H9 (cell line): ENCODE results near the gene HDX. TPM values are rescaled to one million over a fixed set of nuclear protein-coding genes. Genes with fewer than 3 reads are reported as not detected.
A peak's percentile ranks its signal among the peaks of the same experiment; 100 is the strongest.

Experiments
- DNase-seq: peaks from one replicate; pipeline ENCODE4 v3.0.0-alpha.2; 2017
- H2AFZ ChIP-seq: one replicate; pipeline ENCODE4 v1.6.1; 2013; ENCODE audit warnings: mild to moderate bottlenecking, low read length, control low read depth, moderate library complexity
- H2AK5ac ChIP-seq: 2 replicates; pipeline ENCODE4 v1.6.1; 2013; ENCODE audit warnings: low read length, control low read depth, mixed read lengths; ENCODE audit not compliant: insufficient read length
- H2BK120ac ChIP-seq: one replicate; pipeline ENCODE4 v1.6.1; 2013; ENCODE audit warnings: low read depth, mild to moderate bottlenecking, low read length, control low read depth, inconsistent platforms; ENCODE audit not compliant: poor library complexity, severe bottlenecking
- H2BK12ac ChIP-seq: 2 replicates; pipeline ENCODE4 v1.6.1; 2013; ENCODE audit warnings: low read length, control low read depth, mixed read lengths, low read depth; ENCODE audit not compliant: insufficient read length
- H2BK15ac ChIP-seq: 2 replicates; pipeline ENCODE4 v1.6.1; 2013; ENCODE audit warnings: low read depth, low read length, control low read depth
- H2BK20ac ChIP-seq: one replicate; pipeline ENCODE4 v1.6.1; 2013; ENCODE audit warnings: low read depth, mild to moderate bottlenecking, low read length, control low read depth, inconsistent platforms; ENCODE audit not compliant: poor library complexity, severe bottlenecking
- H2BK5ac ChIP-seq: 2 replicates; pipeline ENCODE4 v1.6.1; 2013; ENCODE audit warnings: low read length, control low read depth, mixed read lengths; ENCODE audit not compliant: insufficient read length
- H3K14ac ChIP-seq: 2 replicates; pipeline ENCODE4 v1.6.1; 2013; ENCODE audit warnings: low read length, control low read depth; ENCODE audit not compliant: insufficient read depth
- H3K18ac ChIP-seq: 2 replicates; pipeline ENCODE4 v1.6.1; 2013; ENCODE audit warnings: low read depth, mild to moderate bottlenecking, mixed read lengths, low read length, control low read depth; ENCODE audit not compliant: insufficient read length
- H3K23ac ChIP-seq: 2 replicates; pipeline ENCODE4 v1.6.1; 2013; ENCODE audit warnings: low read length, control low read depth, mixed read lengths, low read depth; ENCODE audit not compliant: insufficient read length
- H3K23me2 ChIP-seq: 2 replicates; pipeline ENCODE4 v1.6.1; 2013; ENCODE audit warnings: low read depth, mild to moderate bottlenecking, mixed read lengths, low read length, control low read depth; ENCODE audit not compliant: insufficient read length, poor library complexity, severe bottlenecking
- H3K27ac ChIP-seq: 2 replicates; pipeline ENCODE4 v1.5.1; 2013; ENCODE audit warnings: low read length, control low read depth, mixed read lengths, low read depth; ENCODE audit not compliant: insufficient read length
- H3K27me3 ChIP-seq: 2 replicates; pipeline ENCODE4 v1.6.1; 2013; ENCODE audit warnings: low read length, control low read depth, inconsistent platforms; ENCODE audit not compliant: insufficient read depth
- H3K4ac ChIP-seq: 2 replicates; pipeline ENCODE4 v1.6.1; 2013; ENCODE audit warnings: low read depth, mild to moderate bottlenecking, control low read depth, inconsistent platforms, low read length, moderate library complexity
- H3K4me1 ChIP-seq: 2 replicates; pipeline ENCODE4 v1.6.1; 2013; ENCODE audit warnings: low read length, control low read depth, inconsistent platforms; ENCODE audit not compliant: insufficient read depth
- H3K4me2 ChIP-seq: 2 replicates; pipeline ENCODE4 v1.6.1; 2013; ENCODE audit warnings: low read length, control low read depth, mixed read lengths; ENCODE audit not compliant: insufficient read length, insufficient read depth
- H3K56ac ChIP-seq: 2 replicates; pipeline ENCODE4 v1.6.1; 2013; ENCODE audit warnings: low read depth, mild to moderate bottlenecking, mixed read lengths, low read length, control low read depth; ENCODE audit not compliant: insufficient read length
- H3K79me1 ChIP-seq: 2 replicates; pipeline ENCODE4 v1.6.1; 2013; ENCODE audit warnings: low read depth, mild to moderate bottlenecking, moderate library complexity, low read length, control low read depth, inconsistent platforms; ENCODE audit not compliant: insufficient read depth, poor library complexity, severe bottlenecking
- H3K79me2 ChIP-seq: 2 replicates; pipeline ENCODE4 v1.6.1; 2013; ENCODE audit warnings: low read length, control low read depth, inconsistent platforms; ENCODE audit not compliant: insufficient read depth
- H3K9ac ChIP-seq: 2 replicates; pipeline ENCODE4 v1.6.1; 2013; ENCODE audit warnings: low read length, control low read depth, mixed read lengths; ENCODE audit not compliant: insufficient read length; ENCODE audit errors: extremely low read depth
- H3K9me3 ChIP-seq: one replicate; pipeline ENCODE4 v1.6.1; 2013; ENCODE audit warnings: low read depth, low read length, inconsistent platforms; ENCODE audit not compliant: control insufficient read depth
- H3T11ph ChIP-seq: one replicate; pipeline ENCODE4 v1.6.1; 2013; ENCODE audit warnings: mild to moderate bottlenecking, low read length, control low read depth, inconsistent platforms
- H4K20me1 ChIP-seq: one replicate; pipeline ENCODE4 v1.6.1; 2013; ENCODE audit not compliant: control insufficient read depth, insufficient read length, insufficient read depth
- H4K5ac ChIP-seq: 2 replicates; pipeline ENCODE4 v1.6.1; 2013; ENCODE audit warnings: low read depth, mild to moderate bottlenecking, mixed read lengths, low read length, control low read depth; ENCODE audit not compliant: insufficient read length
- H4K8ac ChIP-seq: replicated peaks from 2 replicates; pipeline ENCODE4 v1.6.1; 2013; ENCODE audit warnings: low read length, control low read depth, mixed read lengths, low read depth; ENCODE audit not compliant: insufficient read length
- H4K91ac ChIP-seq: 2 replicates; pipeline ENCODE4 v1.6.1; 2013; ENCODE audit warnings: low read depth, mild to moderate bottlenecking, moderate library complexity, mixed read lengths, low read length, control low read depth; ENCODE audit not compliant: insufficient read length
- H3K27ac Mint-ChIP-seq, 3 experiments: 2 replicates in 2 of 3; 3 replicates in 1 of 3; pipeline ENCODE4 v1.8.0; 2020 to 2021; ENCODE audit warnings: mixed read lengths in 3 of 3, mild to moderate bottlenecking in 1 of 3, moderate library complexity in 1 of 3
- H3K27me3 Mint-ChIP-seq: 2 replicates; pipeline ENCODE4 v1.8.0; 2021; ENCODE audit warnings: low read depth, mild to moderate bottlenecking, moderate library complexity, mixed read lengths
- H3K36me3 Mint-ChIP-seq, 3 experiments: 2 replicates in 2 of 3; 3 replicates in 1 of 3; pipeline ENCODE4 v1.8.0; 2020 to 2021; ENCODE audit warnings: low read depth in 3 of 3, mixed read lengths in 3 of 3; ENCODE audit not compliant: insufficient read depth in 1 of 3
- H3K4me1 Mint-ChIP-seq, 2 experiments: 2 replicates each; pipeline ENCODE4 v1.8.0; 2020; ENCODE audit warnings: mixed read lengths in 2 of 2
- H3K4me3 Mint-ChIP-seq, 2 experiments: 2 replicates in 1 of 2; 3 replicates in 1 of 2; pipeline ENCODE4 v1.8.0; 2020 to 2021; ENCODE audit warnings: mild to moderate bottlenecking in 2 of 2, mixed read lengths in 2 of 2, moderate library complexity in 1 of 2
- H3K9me3 Mint-ChIP-seq, 2 experiments: 2 replicates in 1 of 2; 3 replicates in 1 of 2; pipeline ENCODE4 v1.8.0; 2020; ENCODE audit warnings: mild to moderate bottlenecking in 2 of 2, mixed read lengths in 2 of 2, moderate library complexity in 1 of 2
- CTCF ChIP-seq: fragments of 200-600 bp; sonication (generic); conservative IDR thresholded peaks from 3 replicates; pipeline ENCODE4 v1.8.0; 2021; ENCODE audit warnings: antibody characterized with exemption, mild to moderate bottlenecking
- WGBS: extraction: QIAGEN DNeasy Blood & Tissue Kit; methylation state at CpG from one replicate; pipeline ENCODE4 v1.1.7; 2013; ENCODE audit warnings: missing lambda C conversion rate, low lambda C conversion rate, mixed read lengths; ENCODE audit not compliant: insufficient read length; ENCODE audit errors: extremely low coverage; 5-methylcytosine and 5-hydroxymethylcytosine counted together
- total RNA-seq: library from RNA; stranded (reverse); gene quantifications from 2 replicates; pipeline ENCODE4 v1.2.1, GENCODE V29; 2021

Gene HDX
- total RNA-seq, 1 experiment from 2014 or later = 5.0 TPM

- Mint-ChIP-seq H3K9me3 (peaks cover 39 to 47% of the 10 kb centered on the region in 2 experiments), H3K4me3 (no peak overlapping the region), H3K27ac (no peak overlapping the region), H3K27me3 (no peaks in the 10 kb centered on the region), H3K4me1 (peaks cover 0 to 4% of the 10 kb centered on the region in 2 experiments; a peak in 1 of 4 replicates), H3K36me3 (no peaks in the 10 kb centered on the region)
- Histone ChIP-seq H3K23me2 (no peaks in the 10 kb centered on the region), H3K4me2 (no peak overlapping the region), H3K23ac (no peak overlapping the region), H3T11ph (no peak overlapping the region), H4K20me1 (no peaks in the 10 kb centered on the region), H2BK12ac (no peak overlapping the region), H4K91ac (no peak overlapping the region), H3K27me3 (no peaks in the 10 kb centered on the region), H3K9ac (no peak overlapping the region), H2AK5ac (no peak overlapping the region), H3K79me1 (no peaks in the 10 kb centered on the region), H3K56ac (no peak overlapping the region), H3K4me1 (no peaks in the 10 kb centered on the region), H2AFZ (no peak overlapping the region), H3K4ac (no peak overlapping the region), H3K27ac (no peak overlapping the region), H4K5ac (no peak overlapping the region), H4K8ac (no peak overlapping the region), H3K14ac (no peak overlapping the region), H2BK5ac (no peak overlapping the region), H3K79me2 (no peaks in the 10 kb centered on the region), H2BK20ac (no peak overlapping the region), H3K18ac (no peak overlapping the region), H3K9me3 (peaks cover 18% of the 10 kb centered on the region), H2BK120ac (no peak overlapping the region), H2BK15ac (no peak overlapping the region)
- peak; percentile 72 for TF ChIP-seq CTCF
- no peak for DNase-seq
- WGBS = no CpG with 5 or more reads among the region's 4 CpGs
Observed at GRCh38 chrX:84339507-84340364, 162.5 kb downstream of the HDX start.
